Measurements from ENCODE around the gene KRT33A.

Gene KRT33A

GRCh38 chr17:41302981-41303380 lies 47.6 kb downstream of the KRT33A start:
- Histone ChIP-seq H3K9me2 (replicated peaks; ENCODE audit: insufficient read depth, low read length) (no peaks in the 10 kb centered on the region), H3K27ac (ENCODE audit: low read length) (no peak overlapping the region), H3K27me3 (replicated peaks; ENCODE audit: insufficient read depth, low read length) (no peaks in the 10 kb centered on the region), H3K9ac (ENCODE audit: low read length) (no peak overlapping the region), H2AFZ (ENCODE audit: low read length) (no peak overlapping the region), H3K4me2 (ENCODE audit: low read depth, low read length) (no peak overlapping the region), H4K20me1 (ENCODE audit: insufficient read depth, low read length) (no peaks in the 10 kb centered on the region), H3K79me2 (ENCODE audit: low read length) (no peaks in the 10 kb centered on the region), H3K9me3 (replicated peaks; ENCODE audit: insufficient read depth, low read length) (no peaks in the 10 kb centered on the region), H3F3A (ENCODE audit: insufficient read depth, low read length) (peaks cover under 1% of the 10 kb centered on the region; the same call in 1 of the 2 replicates), H3K36me3 (replicated peaks; ENCODE audit: insufficient read depth, low read length) (no peaks in the 10 kb centered on the region), H3K4me3 (ENCODE audit: low read length) (no peak overlapping the region), H3K4me1 (ENCODE audit: low read length) (peaks cover 12% of the 10 kb centered on the region)
- TF ChIP-seq EZH2phosphoT487 (IDR thresholded peaks at IDR 0.05; ENCODE audit: low read length) (no peak), EZH2 (optimal IDR thresholded peaks at IDR 0.05; ENCODE audit: low read depth, low read length) (no peak), CTCF (IDR thresholded peaks at IDR 0.05; ENCODE audit: low read length) (no peak)
- DNase-seq, result no peak

- no peaks in the 10 kb centered on the region for H3F3A ChIP-seq (ENCODE audit: insufficient read depth, low read length)
- TF ChIP-seq CTCF (IDR thresholded peaks at IDR 0.05; ENCODE audit: low read length) (no peak), EZH2phosphoT487 (IDR thresholded peaks at IDR 0.05; ENCODE audit: low read length) (no peak), EZH2 (optimal IDR thresholded peaks at IDR 0.05; ENCODE audit: low read depth, low read length) (no peak)
- no peak within 1 kb of the TSS for H2AFZ ChIP-seq (ENCODE audit: low read length)
- no peak for DNase-seq
- no peaks in the 10 kb centered on the region for H3K79me2 ChIP-seq (ENCODE audit: low read length)
- H3K27ac ChIP-seq (ENCODE audit: low read length), result no peak within 1 kb of the TSS
- no peaks in the 10 kb centered on the region for H3K27me3 ChIP-seq (replicated peaks; ENCODE audit: insufficient read depth, low read length)
- peak within 1 kb of the TSS; percentile 15; the same call in 1 of the 2 replicates for H3K4me2 ChIP-seq (ENCODE audit: low read depth, low read length)
- no peaks in the 10 kb centered on the region for H3K9me3 ChIP-seq (replicated peaks; ENCODE audit: insufficient read depth, low read length)
- H3K4me3 ChIP-seq (ENCODE audit: low read length), result no peak within 1 kb of the TSS
- H4K20me1 ChIP-seq (ENCODE audit: insufficient read depth, low read length), result no peaks in the 10 kb centered on the region
- no peaks in the 10 kb centered on the region for H3K36me3 ChIP-seq (replicated peaks; ENCODE audit: insufficient read depth, low read length)
- H3K9me2 ChIP-seq (replicated peaks; ENCODE audit: insufficient read depth, low read length), result no peaks in the 10 kb centered on the region
- H3K9ac ChIP-seq (ENCODE audit: low read length), result no peak within 1 kb of the TSS
- peaks cover 9% of the 10 kb centered on the region; the same call in 1 of the 2 replicates for H3K4me1 ChIP-seq (ENCODE audit: low read length)
Observed at GRCh38 chr17:41301916-41302901, 48.4 kb downstream of the KRT33A start, which contains the start of gene KRTAP29-1. KRTAP29-1 (minus strand) TSS chr17:41302851; CDS start chr17:41302851, 0 bp downstream.

GRCh38 chr17:41301204-41301790 lies 49.3 kb downstream of the KRT33A start:
- Histone ChIP-seq H3K36me3 (replicated peaks; ENCODE audit: insufficient read depth, low read length) (no peaks in the 10 kb centered on the region), H3K79me2 (ENCODE audit: low read length) (no peaks in the 10 kb centered on the region), H3K4me3 (ENCODE audit: low read length) (no peak overlapping the region), H3K9me3 (replicated peaks; ENCODE audit: insufficient read depth, low read length) (no peaks in the 10 kb centered on the region), H3K9ac (ENCODE audit: low read length) (no peak overlapping the region), H3K4me2 (ENCODE audit: low read depth, low read length) (peak overlapping the region; percentile 15; the same call in 1 of the 2 replicates), H3K27me3 (replicated peaks; ENCODE audit: insufficient read depth, low read length) (no peaks in the 10 kb centered on the region), H2AFZ (ENCODE audit: low read length) (no peak overlapping the region; the same call in 1 of the 2 replicates), H3K27ac (ENCODE audit: low read length) (no peak overlapping the region; the same call in 1 of the 2 replicates), H3K4me1 (ENCODE audit: low read length) (peaks cover 9% of the 10 kb centered on the region; the same call in 1 of the 2 replicates), H4K20me1 (ENCODE audit: insufficient read depth, low read length) (no peaks in the 10 kb centered on the region), H3F3A (ENCODE audit: insufficient read depth, low read length) (no peaks in the 10 kb centered on the region), H3K9me2 (replicated peaks; ENCODE audit: insufficient read depth, low read length) (no peaks in the 10 kb centered on the region)
- no peak for TF ChIP-seq CTCF (IDR thresholded peaks at IDR 0.05; ENCODE audit: low read length)
- TF ChIP-seq EZH2phosphoT487 (IDR thresholded peaks at IDR 0.05; ENCODE audit: low read length), result no peak
- TF ChIP-seq EZH2 (optimal IDR thresholded peaks at IDR 0.05; ENCODE audit: low read depth, low read length), result no peak
- peak; percentile 36 for DNase-seq

Measured in MM.1S (cell line).